ENCODE results near the gene LRRC56.

The LRRC56 gene

GRCh38 chr11:541433-541885 lies 4.1 kb downstream of the LRRC56 start:
- DNase-seq = no peak

GRCh38 chr11:544817-545166 lies 7.5 kb downstream of the LRRC56 start:
- no peak for DNase-seq

GRCh38 chr11:545171-545570 lies 7.8 kb downstream of the LRRC56 start:
- DNase-seq = no peak

DNA sequence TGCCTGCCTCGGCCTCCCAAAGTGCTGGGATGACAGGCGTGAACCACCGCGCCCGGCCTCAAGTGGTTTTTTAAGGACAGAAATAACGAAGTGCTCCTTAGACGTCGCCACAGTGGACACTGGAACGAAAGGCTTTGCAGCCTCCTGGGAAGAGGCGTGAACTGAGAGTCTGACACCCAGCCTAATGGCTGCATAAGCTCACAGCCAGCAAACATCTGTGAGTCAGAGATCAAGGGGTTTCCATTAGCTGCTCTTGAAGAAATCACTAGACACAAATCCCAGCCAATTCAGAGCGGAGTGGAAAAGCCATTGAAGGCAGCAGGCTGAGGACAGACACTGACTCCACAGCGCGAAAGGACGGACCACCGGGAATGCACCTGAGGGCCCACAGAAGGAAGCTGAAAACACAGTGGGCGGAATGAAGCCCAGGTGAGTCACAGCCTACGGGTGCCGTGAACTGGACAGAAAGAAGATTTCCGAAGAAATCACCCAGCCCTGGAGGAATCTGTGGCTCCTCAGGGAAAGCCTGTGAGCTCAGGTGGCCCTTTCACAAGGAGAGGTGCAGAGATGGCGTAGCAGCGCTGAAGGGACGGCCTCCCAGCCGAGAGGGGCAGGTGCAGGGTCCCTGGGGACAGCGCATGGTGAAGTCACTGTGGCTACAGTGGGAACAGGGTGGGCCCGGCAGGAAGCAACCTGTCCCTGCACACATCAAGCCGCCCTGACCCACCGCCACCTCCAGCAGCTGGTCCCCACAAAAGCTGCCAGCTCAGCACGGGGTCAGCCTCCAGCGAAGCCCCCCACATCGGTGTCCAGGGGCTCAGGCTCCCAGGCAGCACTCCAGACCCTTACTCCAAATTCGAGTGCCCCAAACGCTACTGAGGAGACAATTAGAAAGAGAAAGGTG lies 11.6 kb downstream of the LRRC56 start:
- DNase-seq = no peak

DNA sequence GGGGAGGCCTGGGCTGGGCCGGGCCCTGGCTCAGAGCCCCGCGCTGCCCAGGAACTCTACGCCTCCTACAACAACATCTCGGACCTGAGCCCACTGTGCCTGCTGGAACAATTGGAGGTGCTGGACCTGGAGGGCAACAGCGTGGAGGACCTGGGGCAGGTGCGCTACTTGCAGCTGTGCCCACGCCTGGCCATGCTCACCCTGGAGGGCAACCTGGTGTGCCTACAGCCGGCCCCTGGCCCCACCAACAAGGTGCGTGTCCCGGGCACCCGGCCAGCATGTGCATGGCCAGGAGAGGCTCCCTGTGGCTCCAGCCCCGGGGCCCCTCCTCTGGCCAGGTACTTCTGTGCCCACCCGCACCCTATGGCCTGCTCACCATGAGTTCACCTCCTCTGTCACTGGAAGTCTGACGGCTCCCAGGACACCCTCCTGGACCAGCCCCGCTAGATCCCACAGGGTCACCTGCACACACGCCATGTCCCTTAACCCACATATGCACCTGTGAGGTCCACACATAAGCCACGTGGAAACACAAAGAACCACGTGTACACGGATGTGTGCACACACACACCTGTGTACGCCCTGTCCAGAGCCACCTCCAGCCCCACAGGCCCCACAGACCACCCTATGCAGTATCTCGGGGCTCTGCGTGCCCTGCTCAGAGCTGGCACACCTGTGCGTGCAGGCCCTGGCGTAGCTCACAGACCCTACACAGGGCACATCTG lies 12.9 kb downstream of the LRRC56 start:
- no peak for DNase-seq

DNA sequence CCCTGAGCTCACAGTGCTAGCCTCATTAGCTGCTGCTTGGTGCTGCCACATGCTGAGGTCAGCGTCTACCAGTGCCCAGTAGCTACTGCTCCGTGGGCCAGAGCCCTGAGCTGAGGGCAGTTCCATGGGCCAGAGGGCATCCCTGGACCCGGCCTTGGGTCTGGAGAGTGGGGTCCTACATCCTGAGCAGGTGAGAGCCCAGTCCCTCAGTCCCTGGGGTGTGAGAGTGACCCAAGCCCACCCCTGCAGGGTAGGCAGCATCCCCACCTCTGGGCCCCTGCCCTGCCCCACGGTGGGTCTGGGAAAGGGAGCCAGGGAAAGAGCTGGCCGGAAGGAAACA lies 13.4 kb downstream of the LRRC56 start:
- no peak for DNase-seq

GRCh38 chr11:551131-551530 lies 13.8 kb downstream of the LRRC56 start:
- DNase-seq = no peak

GRCh38 chr11:551596-551995 lies 14.3 kb downstream of the LRRC56 start:
- no peak for DNase-seq

- no peak for DNase-seq
These were observed 16.0 kb downstream of the LRRC56 start for GRCh38 chr11:553083-553987.

- DNase-seq = no peak
These were observed 16.6 kb downstream of the LRRC56 start for GRCh38 chr11:553988-554340.

DNA sequence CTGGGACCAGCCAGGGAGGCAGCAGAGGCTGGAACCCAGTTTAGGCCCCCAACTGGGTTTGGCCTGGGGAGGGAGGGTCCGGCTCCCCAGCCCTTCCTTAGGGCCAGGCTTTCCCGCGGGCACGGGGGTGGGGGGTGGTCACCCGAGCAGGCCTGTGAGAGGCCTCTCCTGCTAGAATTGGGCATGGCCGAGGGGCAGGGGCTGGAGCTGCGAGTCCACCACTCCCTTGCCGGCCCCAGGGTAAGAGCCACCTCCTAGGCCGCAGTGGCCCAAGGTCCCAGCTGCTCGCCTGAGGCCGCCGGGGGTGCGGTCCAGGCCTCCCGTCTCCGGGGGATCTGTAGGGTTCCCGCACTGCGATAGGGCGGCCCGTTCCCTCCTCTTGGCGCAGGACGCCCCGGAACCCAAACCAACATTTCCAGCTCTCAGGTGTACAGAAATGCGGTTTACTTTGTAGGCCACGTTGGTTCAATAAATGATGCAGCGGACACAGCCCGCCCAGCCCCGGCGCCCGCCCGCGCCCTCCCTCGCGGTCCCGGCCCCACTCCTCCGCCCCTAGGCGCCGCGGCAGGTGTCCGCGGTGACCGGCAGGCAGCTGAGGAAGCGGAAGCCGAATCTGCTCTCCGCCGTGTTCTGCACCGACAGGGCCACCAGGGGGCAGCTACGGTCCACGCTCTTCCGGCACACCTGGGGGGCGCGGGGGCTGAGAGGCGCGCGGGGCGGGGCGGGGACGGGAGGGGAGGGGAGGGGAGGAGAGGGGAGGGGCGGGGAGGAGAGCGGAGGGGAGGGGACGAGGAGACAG lies 17.3 kb downstream of the LRRC56 start:
- DNase-seq = peak; percentile 80

- DNase-seq = no peak
These were observed 18.0 kb downstream of the LRRC56 start for GRCh38 chr11:555227-555779.

DNA sequence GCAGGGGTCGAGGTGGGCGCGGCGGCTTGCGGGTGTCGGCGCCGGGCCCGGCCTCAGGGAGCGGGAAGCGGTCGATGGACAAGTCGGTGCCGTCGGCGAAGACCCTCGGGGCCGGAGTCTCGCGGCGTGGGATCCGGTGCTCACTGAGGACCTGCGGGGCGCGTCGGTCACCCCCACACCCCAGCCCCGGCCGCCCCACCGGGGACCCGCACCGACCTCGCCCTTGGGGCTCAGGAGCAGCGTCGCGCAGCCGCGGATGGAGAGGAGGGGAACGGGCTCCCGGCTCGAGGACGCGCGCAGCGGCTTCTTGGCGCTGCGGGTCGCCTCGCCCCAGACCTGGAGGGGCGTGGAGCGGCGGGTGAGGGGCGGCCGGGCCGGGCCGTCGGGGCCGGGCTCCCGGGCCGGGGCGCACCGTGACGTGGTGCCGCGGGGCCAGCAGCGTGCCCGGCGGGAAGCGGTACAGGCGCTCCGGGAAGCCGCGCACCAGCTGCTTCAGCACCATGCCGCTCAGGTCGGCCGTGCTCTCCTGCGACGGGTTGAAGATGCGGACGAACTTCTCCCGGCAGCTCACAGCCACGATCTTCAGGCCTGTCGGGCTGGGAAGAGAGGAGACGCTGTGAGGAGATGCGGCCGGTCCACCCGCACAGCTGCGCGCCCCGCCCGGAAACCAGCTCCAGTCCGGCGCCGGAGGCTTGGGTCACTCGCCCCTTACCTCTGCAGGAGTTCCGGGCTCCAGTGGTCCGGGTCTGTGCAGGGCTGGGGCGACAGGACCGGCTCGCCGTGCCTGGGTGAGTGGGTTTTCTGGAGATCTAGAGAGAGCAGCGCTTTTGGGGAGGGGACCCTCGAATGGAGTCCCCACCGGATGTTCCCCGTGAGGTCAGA lies 18.7 kb downstream of the LRRC56 start:
- DNase-seq = no peak

- DNase-seq = no peak
These were observed 19.4 kb downstream of the LRRC56 start for GRCh38 chr11:556662-557256.

- no peak for DNase-seq
These were observed 20.2 kb downstream of the LRRC56 start for GRCh38 chr11:557328-558132.

GRCh38 chr11:558503-558902 lies 21.2 kb downstream of the LRRC56 start:
- DNase-seq = no peak

- no peak for DNase-seq
These were observed 21.8 kb downstream of the LRRC56 start for GRCh38 chr11:559020-559620.

- no peak for DNase-seq
These were observed 22.5 kb downstream of the LRRC56 start for GRCh38 chr11:559712-560304.
